Bronchial epithelial cell (primary cell): ENCODE data around the gene TP53AIP1. TPM values are rescaled to one million over a fixed set of nuclear protein-coding genes. Genes with fewer than 3 reads are reported as not detected.

Source experiments
- DNase-seq: peaks from one replicate; pipeline ENCODE4 v3.0.0-alpha.2; 2010; ENCODE audit warnings: low read depth
- FAIRE-seq: peaks from 2 replicates; lab custom pipeline; 2011; peaks lifted over from hg19 to GRCh38; lab: Jason Lieb, UNC
- H3K27me3 ChIP-seq: 2 replicates; pipeline ENCODE4 v1.5.1; 2011; ENCODE audit warnings: low read length; ENCODE audit not compliant: control insufficient read depth, insufficient read depth
- H3K36me3 ChIP-seq: 2 replicates; pipeline ENCODE4 v1.5.1; 2011; ENCODE audit warnings: low read length; ENCODE audit not compliant: control insufficient read depth, insufficient read depth
- H3K4me3 ChIP-seq: 2 replicates; pipeline ENCODE4 v1.5.1; 2011; ENCODE audit warnings: mild to moderate bottlenecking, low read depth, low read length, control low read depth
- total RNA-seq: library from RNA; depleted of rRNA; stranded (reverse); fragments of >200 nt; gene quantifications from 2 replicates; pipeline ENCODE4 v1.2.1, GENCODE V29; 2014
- TF ChIP-seq, protein P1 (sequence below): IDR thresholded peaks from 2 replicates; pipeline ENCODE4 v1.5.1; 2011; ENCODE audit warnings: mild to moderate bottlenecking, moderate library complexity, low read length, control low read depth, inconsistent platforms; ENCODE audit not compliant: insufficient read depth, severe bottlenecking

The TP53AIP1 gene, protein sequence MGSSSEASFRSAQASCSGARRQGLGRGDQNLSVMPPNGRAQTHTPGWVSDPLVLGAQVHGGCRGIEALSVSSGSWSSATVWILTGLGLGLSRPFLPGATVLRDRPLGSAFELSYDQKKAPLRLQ
- 1.3 and 4.6 TPM in 2 replicates for total RNA-seq

- TF ChIP-seq, protein P1, sequence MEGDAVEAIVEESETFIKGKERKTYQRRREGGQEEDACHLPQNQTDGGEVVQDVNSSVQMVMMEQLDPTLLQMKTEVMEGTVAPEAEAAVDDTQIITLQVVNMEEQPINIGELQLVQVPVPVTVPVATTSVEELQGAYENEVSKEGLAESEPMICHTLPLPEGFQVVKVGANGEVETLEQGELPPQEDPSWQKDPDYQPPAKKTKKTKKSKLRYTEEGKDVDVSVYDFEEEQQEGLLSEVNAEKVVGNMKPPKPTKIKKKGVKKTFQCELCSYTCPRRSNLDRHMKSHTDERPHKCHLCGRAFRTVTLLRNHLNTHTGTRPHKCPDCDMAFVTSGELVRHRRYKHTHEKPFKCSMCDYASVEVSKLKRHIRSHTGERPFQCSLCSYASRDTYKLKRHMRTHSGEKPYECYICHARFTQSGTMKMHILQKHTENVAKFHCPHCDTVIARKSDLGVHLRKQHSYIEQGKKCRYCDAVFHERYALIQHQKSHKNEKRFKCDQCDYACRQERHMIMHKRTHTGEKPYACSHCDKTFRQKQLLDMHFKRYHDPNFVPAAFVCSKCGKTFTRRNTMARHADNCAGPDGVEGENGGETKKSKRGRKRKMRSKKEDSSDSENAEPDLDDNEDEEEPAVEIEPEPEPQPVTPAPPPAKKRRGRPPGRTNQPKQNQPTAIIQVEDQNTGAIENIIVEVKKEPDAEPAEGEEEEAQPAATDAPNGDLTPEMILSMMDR = no peak
- H3K36me3 ChIP-seq = no peaks in the 10 kb centered on the region
- no peak within 1 kb of the TSS for H3K4me3 ChIP-seq
- DNase-seq (peak; percentile 44), FAIRE-seq (peak; percentile 7)
- H3K27me3 ChIP-seq = no peaks in the 10 kb centered on the region
Observed at GRCh38 chr11:128942817-128943427, at the start of gene TP53AIP1. Gene TP53AIP1 (minus strand): TSS chr11:128942871. CDS start chr11:128937818, 5,053 bp downstream.

- TF ChIP-seq, protein P1 = no peak
- no peak overlapping the region for H3K4me3 ChIP-seq
- H3K27me3 ChIP-seq = no peaks in the 10 kb centered on the region
- H3K36me3 ChIP-seq = peaks cover 4% of the 10 kb centered on the region
- FAIRE-seq (no peak), DNase-seq (no peak)
Observed at GRCh38 chr11:128988242-128988970, 45.7 kb upstream of the TP53AIP1 start.

DNA sequence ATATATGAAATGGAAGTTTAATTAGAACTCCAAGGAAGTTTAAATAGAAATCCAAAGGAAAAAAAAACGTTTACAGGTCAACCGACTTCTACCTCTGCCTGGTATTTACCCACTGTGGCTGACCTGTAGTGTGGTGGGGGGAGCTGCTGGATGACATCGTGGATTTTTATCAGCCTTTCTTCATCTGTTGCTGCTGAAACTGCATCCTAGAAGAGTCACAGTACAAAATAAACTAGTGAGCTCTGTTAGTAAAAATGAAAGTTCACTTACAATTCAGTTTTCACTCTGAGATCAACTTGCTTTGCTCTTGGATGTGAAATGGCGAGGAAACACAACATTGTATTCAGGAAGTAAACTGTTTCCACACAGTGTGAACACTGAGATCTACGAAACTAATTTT, 43.2 kb upstream of the TP53AIP1 start:
- Histone ChIP-seq H3K36me3 (peaks cover 7% of the 10 kb centered on the region), H3K4me3 (no peak overlapping the region), H3K27me3 (no peaks in the 10 kb centered on the region)
- TF ChIP-seq, protein P1 = no peak
- FAIRE-seq (no peak), DNase-seq (no peak)

DNA sequence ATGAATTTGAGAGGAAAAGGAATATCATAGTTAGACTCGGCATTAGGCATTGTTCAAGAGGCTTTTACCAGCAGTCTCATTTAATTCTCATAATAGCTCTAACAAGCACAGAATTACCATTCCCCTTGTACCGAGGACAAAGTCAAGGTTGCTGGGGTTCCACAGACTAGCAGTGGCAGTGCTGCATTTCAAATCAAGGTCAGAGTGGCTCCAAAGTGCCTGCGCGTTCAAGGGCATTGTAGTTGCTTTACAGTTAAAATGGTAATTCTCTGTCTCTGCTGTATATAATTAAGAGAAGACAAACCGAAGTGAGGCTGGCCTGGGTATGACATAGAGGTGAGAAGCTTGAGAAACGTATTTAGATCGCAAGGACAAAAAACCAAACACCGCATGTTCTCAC, 40.4 kb upstream of the TP53AIP1 start:
- Histone ChIP-seq H3K27me3 (no peaks in the 10 kb centered on the region), H3K4me3 (no peak overlapping the region), H3K36me3 (peaks cover 13% of the 10 kb centered on the region)
- DNase-seq = no peak
- FAIRE-seq = no peak
- TF ChIP-seq, protein P1 = no peak

GRCh38 chr11:128981254-128981653, 38.6 kb upstream of the TP53AIP1 start:
- no peak overlapping the region for H3K4me3 ChIP-seq
- DNase-seq (peak; percentile 49), FAIRE-seq (no peak)
- TF ChIP-seq, protein P1 = no peak
- no peaks in the 10 kb centered on the region for H3K27me3 ChIP-seq
- H3K36me3 ChIP-seq = peaks cover 17% of the 10 kb centered on the region
